Liver (tissue), 9 donors: Measurements from ENCODE around the gene RAP1GAP2. TPM values are rescaled to one million over a fixed set of nuclear protein-coding genes. Genes with fewer than 3 reads are reported as not detected.

Source experiments
- DNase-seq: peaks from one replicate; pipeline ENCODE4 v3.0.0-alpha.2; 2017; ENCODE audit warnings: low spot score
- H3K27ac ChIP-seq, 2 donors: one replicate each; pipeline ENCODE4 v1.7.0; 2013; ENCODE audit warnings: inconsistent platforms in 2 of 2, low read length in 2 of 2, control low read depth in 1 of 2, low read depth in 1 of 2, mild to moderate bottlenecking in 1 of 2
- H3K27me3 ChIP-seq, 4 donors: one replicate each; pipeline versions ENCODE4 v1.6.1 to v1.7.0; 2013; ENCODE audit warnings: low read length in 3 of 4, inconsistent platforms in 1 of 4, mild to moderate bottlenecking in 1 of 4, moderate library complexity in 1 of 4; ENCODE audit not compliant: control insufficient read depth in 4 of 4, insufficient read depth in 4 of 4
- H3K36me3 ChIP-seq, 4 donors: one replicate each; pipeline versions ENCODE4 v1.6.1 to v1.7.0; 2013; ENCODE audit warnings: low read length in 3 of 4, mild to moderate bottlenecking in 3 of 4, low read depth in 1 of 4, moderate library complexity in 1 of 4; ENCODE audit not compliant: control insufficient read depth in 4 of 4, insufficient read depth in 3 of 4
- H3K4me1 ChIP-seq, 4 donors: one replicate each; pipeline versions ENCODE4 v1.6.1 to v1.7.0; 2013; ENCODE audit warnings: low read length in 3 of 4, mild to moderate bottlenecking in 3 of 4, moderate library complexity in 1 of 4; ENCODE audit not compliant: control insufficient read depth in 4 of 4, insufficient read depth in 4 of 4
- H3K4me3 ChIP-seq, 3 donors: one replicate each; pipeline versions ENCODE4 v1.6.1 to v1.7.0; 2013; ENCODE audit warnings: low read length in 3 of 3, control low read depth in 1 of 3, low read depth in 1 of 3, mild to moderate bottlenecking in 1 of 3
- H3K9ac ChIP-seq, 2 donors: one replicate each; pipeline ENCODE4 v1.7.0; 2013; ENCODE audit warnings: low read length in 2 of 2, mild to moderate bottlenecking in 2 of 2, moderate library complexity in 2 of 2, control low read depth in 1 of 2, low read depth in 1 of 2
- H3K9me3 ChIP-seq, 4 donors: one replicate each; pipeline versions ENCODE4 v1.6.1 to v1.7.0; 2013; ENCODE audit warnings: low read length in 3 of 4; ENCODE audit not compliant: control insufficient read depth in 4 of 4
- ATF3 ChIP-seq: IDR thresholded peaks from 2 replicates; pipeline ENCODE4 v1.6.1; 2016; ENCODE audit warnings: antibody characterized with exemption
- CTCF ChIP-seq: fragments of 150-350 bp; IDR thresholded peaks from 2 replicates; pipeline ENCODE4 v1.5.1; 2017; ENCODE audit warnings: improper control_type of control experiment, low read depth, low read length; ENCODE audit not compliant: missing input control
- EGR1 ChIP-seq, 2 donors: IDR thresholded peaks; 2 replicates each; pipeline ENCODE4 v1.6.1; 2016 to 2018; ENCODE audit warnings: antibody characterized with exemption in 2 of 2, low read depth in 2 of 2
- FOXA1 ChIP-seq: IDR thresholded peaks from 2 replicates; pipeline ENCODE4 v1.6.1; 2016; ENCODE audit warnings: antibody characterized with exemption
- FOXA2 ChIP-seq: IDR thresholded peaks from 2 replicates; pipeline ENCODE4 v1.6.1; 2016; ENCODE audit warnings: antibody characterized with exemption
- GABPA ChIP-seq, 2 donors: IDR thresholded peaks in 1 of 2; conservative IDR thresholded peaks in 1 of 2; 2 replicates each; pipeline ENCODE4 v1.6.1; 2016; ENCODE audit warnings: antibody characterized with exemption in 2 of 2, mild to moderate bottlenecking in 1 of 2, moderate library complexity in 1 of 2
- HNF4A ChIP-seq, 2 donors: conservative IDR thresholded peaks; 2 replicates each; pipeline ENCODE4 v1.6.1; 2016; ENCODE audit warnings: antibody characterized with exemption in 2 of 2, mild to moderate bottlenecking in 2 of 2
- HNF4G ChIP-seq: IDR thresholded peaks from 2 replicates; pipeline ENCODE4 v1.6.1; 2016; ENCODE audit warnings: antibody characterized with exemption
- JUND ChIP-seq, 2 donors: IDR thresholded peaks; 2 replicates each; pipeline ENCODE4 v1.6.1; 2016; ENCODE audit warnings: antibody characterized with exemption in 2 of 2
- MAX ChIP-seq: IDR thresholded peaks from 2 replicates; pipeline ENCODE4 v1.6.1; 2016; ENCODE audit warnings: antibody characterized with exemption
- NR2F2 ChIP-seq: IDR thresholded peaks from 2 replicates; pipeline ENCODE4 v1.6.1; 2016; ENCODE audit warnings: antibody characterized with exemption
- RAD21 ChIP-seq, 2 donors: IDR thresholded peaks; 2 replicates each; pipeline ENCODE4 v1.6.1; 2016; ENCODE audit warnings: antibody characterized with exemption in 2 of 2, mild to moderate bottlenecking in 2 of 2
- REST ChIP-seq: IDR thresholded peaks from 2 replicates; pipeline ENCODE4 v1.6.1; 2016; ENCODE audit warnings: antibody characterized with exemption, mild to moderate bottlenecking
- RXRA ChIP-seq, 2 donors: IDR thresholded peaks; 2 replicates each; pipeline ENCODE4 v1.6.1; 2017 to 2018; ENCODE audit warnings: antibody characterized with exemption in 2 of 2, mild to moderate bottlenecking in 1 of 2
- SP1 ChIP-seq: IDR thresholded peaks from 2 replicates; pipeline ENCODE4 v1.6.1; 2018; ENCODE audit warnings: antibody characterized with exemption, mild to moderate bottlenecking
- TAF1 ChIP-seq: conservative IDR thresholded peaks from 2 replicates; pipeline ENCODE4 v1.6.1; 2016; ENCODE audit warnings: antibody characterized with exemption, mild to moderate bottlenecking
- YY1 ChIP-seq: IDR thresholded peaks from 2 replicates; pipeline ENCODE4 v1.6.1; 2016; ENCODE audit warnings: antibody characterized with exemption, mild to moderate bottlenecking
- WGBS: extraction: QIAGEN DNeasy Blood & Tissue Kit; methylation state at CpG from one replicate; pipeline ENCODE4 v1.1.7; 2013; 5-methylcytosine and 5-hydroxymethylcytosine counted together
- polyA plus RNA-seq, 2 donors: library from polyadenylated mRNA; stranded (reverse) in 1 of 2; unstranded in 1 of 2; fragments of 200-250 nt in 1 of 2; fragments of >200 nt in 1 of 2; fragmentation: Nextera tagmentation in 1 of 2; extraction: Ambion mirVana in 1 of 2; gene quantifications; one replicate each; pipeline versions ENCODE4 v1.2.1 to v1.2.3, GENCODE V29; 2013 to 2015
- total RNA-seq, 2 donors: library from RNA; depleted of rRNA; stranded (reverse); fragments of >200 nt; gene quantifications; one replicate each; pipeline ENCODE4 v1.2.3, GENCODE V29; 2014
- TF ChIP-seq, protein P1 (sequence below): IDR thresholded peaks from 2 replicates; pipeline ENCODE4 v1.6.1; 2016; ENCODE audit warnings: antibody characterized with exemption
- donor health status: healthy.
- donor health status: healthy.
- donor health status: healthy.
- donor health status: healthy.
- donor health status: healthy.

Gene RAP1GAP2
- total and polyA plus RNA-seq, 4 donors: 0.56 to 1.7 (median 1.1) TPM

- H3K9ac ChIP-seq: no peak overlapping the region
- H3K27ac ChIP-seq: no peak overlapping the region
- peaks cover 0 to 9% (median 4%) of the 10 kb centered on the region in 4 donors for H3K4me1 ChIP-seq
- H3K4me3 ChIP-seq: no peak overlapping the region
- 79% methylated on average over 2 of the region's 2 CpGs for WGBS
- no peak for DNase-seq
- peaks cover 0 to 7% (median 4%) of the 10 kb centered on the region in 4 donors for H3K27me3 ChIP-seq
- H3K36me3 ChIP-seq: no peaks in the 10 kb centered on the region
- TF ChIP-seq TAF1: no peak
- TF ChIP-seq GABPA (IDR thresholded peaks at IDR 0.05 in 1 of 2, conservative IDR thresholded peaks at IDR 0.05 in 1 of 2): no peak
- no peak for TF ChIP-seq RXRA (IDR thresholded peaks at IDR 0.05)
- TF ChIP-seq HNF4A (conservative IDR thresholded peaks at IDR 0.05): no peak
- TF ChIP-seq FOXA2: no peak
- TF ChIP-seq CTCF: no peak
- no peak for TF ChIP-seq REST
- no peak for TF ChIP-seq YY1
- no peak for TF ChIP-seq ATF3
- no peak for TF ChIP-seq EGR1 (IDR thresholded peaks at IDR 0.05; ENCODE audit: low read depth in 2 of 2)
- TF ChIP-seq RAD21 (IDR thresholded peaks at IDR 0.05): no peak
- TF ChIP-seq MAX: no peak
- TF ChIP-seq, protein P1, sequence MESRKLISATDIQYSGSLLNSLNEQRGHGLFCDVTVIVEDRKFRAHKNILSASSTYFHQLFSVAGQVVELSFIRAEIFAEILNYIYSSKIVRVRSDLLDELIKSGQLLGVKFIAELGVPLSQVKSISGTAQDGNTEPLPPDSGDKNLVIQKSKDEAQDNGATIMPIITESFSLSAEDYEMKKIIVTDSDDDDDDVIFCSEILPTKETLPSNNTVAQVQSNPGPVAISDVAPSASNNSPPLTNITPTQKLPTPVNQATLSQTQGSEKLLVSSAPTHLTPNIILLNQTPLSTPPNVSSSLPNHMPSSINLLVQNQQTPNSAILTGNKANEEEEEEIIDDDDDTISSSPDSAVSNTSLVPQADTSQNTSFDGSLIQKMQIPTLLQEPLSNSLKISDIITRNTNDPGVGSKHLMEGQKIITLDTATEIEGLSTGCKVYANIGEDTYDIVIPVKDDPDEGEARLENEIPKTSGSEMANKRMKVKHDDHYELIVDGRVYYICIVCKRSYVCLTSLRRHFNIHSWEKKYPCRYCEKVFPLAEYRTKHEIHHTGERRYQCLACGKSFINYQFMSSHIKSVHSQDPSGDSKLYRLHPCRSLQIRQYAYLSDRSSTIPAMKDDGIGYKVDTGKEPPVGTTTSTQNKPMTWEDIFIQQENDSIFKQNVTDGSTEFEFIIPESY: no peak
- no peak for TF ChIP-seq JUND (IDR thresholded peaks at IDR 0.05)
- no peak for TF ChIP-seq SP1
- no peak for TF ChIP-seq FOXA1
- no peak for TF ChIP-seq NR2F2
- no peak for TF ChIP-seq HNF4G
- H3K9me3 ChIP-seq: no peaks in the 10 kb centered on the region
These were observed 44.7 kb upstream of the RAP1GAP2 start for GRCh38 chr17:2751491-2751890.
